ENCODE results near the gene CD2AP. TPM values are rescaled to one million over a fixed set of nuclear protein-coding genes. Genes with fewer than 3 reads are reported as not detected.
"Not testable (repeated sequence)": the region's sequence is repeated elsewhere in the genome, so short reads cannot be mapped to it uniquely, and the experiment has no call there.

CD2AP gene
- polyA plus RNA-seq, 1 experiment = 2.2 TPM

DNA sequence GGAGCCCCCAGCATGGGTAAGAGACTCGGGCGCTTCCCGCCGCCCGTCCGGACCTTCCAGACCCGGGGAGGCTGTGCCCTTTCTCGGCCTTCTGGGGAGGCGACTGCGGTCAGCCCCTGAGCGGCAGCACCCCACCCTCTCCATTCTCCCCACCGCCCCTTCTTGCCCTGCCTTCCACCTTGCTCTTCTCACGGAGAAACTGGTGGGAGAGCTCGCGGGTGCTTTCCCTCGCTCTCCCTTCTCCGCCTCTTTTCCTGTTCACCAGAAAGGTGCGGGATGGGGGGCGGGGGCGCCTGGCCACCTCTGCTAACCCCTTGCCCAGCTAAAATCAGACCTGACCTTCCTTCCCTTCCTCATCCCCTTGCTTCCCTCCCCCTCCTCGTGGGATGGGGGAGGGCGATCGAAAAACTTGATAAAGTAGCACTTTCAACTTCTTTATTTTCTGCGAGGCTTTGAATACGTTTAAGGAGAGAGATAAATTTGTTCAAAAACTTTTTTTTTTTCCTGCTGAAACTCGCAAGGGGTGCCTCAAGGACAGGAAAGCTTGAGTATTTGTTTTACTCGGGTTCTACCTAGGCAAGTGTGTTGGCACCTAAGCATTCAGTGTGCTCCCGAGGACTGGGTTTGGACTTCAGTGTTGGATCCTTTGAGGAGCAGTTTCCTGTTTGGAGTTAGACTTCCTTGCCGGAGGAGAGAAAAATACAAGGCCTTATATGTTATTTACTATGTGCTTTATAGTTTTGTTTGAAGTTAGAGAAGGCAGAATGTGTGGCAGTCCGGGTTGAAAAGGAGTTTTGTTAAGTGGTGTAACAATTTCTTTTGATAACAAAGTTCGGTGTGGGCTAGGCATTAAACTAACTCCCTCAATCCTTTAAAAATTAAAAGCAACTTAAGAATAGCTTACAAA lies 897 bp downstream of the CD2AP start:
- TF ChIP-seq, protein P1, sequence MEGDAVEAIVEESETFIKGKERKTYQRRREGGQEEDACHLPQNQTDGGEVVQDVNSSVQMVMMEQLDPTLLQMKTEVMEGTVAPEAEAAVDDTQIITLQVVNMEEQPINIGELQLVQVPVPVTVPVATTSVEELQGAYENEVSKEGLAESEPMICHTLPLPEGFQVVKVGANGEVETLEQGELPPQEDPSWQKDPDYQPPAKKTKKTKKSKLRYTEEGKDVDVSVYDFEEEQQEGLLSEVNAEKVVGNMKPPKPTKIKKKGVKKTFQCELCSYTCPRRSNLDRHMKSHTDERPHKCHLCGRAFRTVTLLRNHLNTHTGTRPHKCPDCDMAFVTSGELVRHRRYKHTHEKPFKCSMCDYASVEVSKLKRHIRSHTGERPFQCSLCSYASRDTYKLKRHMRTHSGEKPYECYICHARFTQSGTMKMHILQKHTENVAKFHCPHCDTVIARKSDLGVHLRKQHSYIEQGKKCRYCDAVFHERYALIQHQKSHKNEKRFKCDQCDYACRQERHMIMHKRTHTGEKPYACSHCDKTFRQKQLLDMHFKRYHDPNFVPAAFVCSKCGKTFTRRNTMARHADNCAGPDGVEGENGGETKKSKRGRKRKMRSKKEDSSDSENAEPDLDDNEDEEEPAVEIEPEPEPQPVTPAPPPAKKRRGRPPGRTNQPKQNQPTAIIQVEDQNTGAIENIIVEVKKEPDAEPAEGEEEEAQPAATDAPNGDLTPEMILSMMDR (IDR thresholded peaks at IDR 0.05; ENCODE audit: insufficient read depth, low read depth, low read length) = no peak
- no peaks in the 10 kb centered on the region for H3K27me3 ChIP-seq (ENCODE audit: control insufficient read depth, insufficient read depth, low read length)
- ChIA-PET CTCF (interaction anchor here (1.1 to 1.4 kb wide), 3 partner anchors 13 to 143 kb away, joined by 3 to 5 read pairs (median 3); no protein-coding TSS in a partner anchor), POLR2A (interaction anchor here (0.6 to 0.7 kb wide), 2 partner anchors 13 to 558 kb away, joined by 4 to 6 read pairs; no protein-coding TSS in a partner anchor)
- H3K36me3 ChIP-seq (ENCODE audit: control insufficient read depth, insufficient read depth, low read length) = no peaks in the 10 kb centered on the region
- H3K4me3 ChIP-seq (ENCODE audit: low read depth, low read length) = peak overlapping the region; percentile 93
- no peak for DNase-seq (ENCODE audit: low read depth)

DNA sequence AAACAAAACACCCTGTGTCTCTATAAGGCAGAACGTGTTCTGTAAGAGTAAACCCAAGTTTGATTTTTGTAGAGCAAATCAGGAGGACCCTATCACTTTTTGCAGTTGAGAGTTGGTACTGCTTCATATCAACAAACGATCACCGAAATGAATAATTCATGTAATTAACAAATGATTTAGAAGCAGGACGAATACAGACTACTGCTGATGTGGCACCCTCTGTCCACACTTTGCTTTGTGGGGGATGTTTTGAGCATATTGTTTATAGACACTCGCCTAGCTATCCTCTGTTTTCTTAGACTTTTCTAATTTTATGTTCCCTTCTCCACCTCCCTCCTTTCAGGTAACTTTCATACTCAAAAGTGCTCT lies 1.5 kb downstream of the CD2AP start:
- TF ChIP-seq, protein P1 (IDR thresholded peaks at IDR 0.05; ENCODE audit: insufficient read depth, low read depth, low read length) = no peak
- Histone ChIP-seq H3K4me3 (ENCODE audit: low read depth, low read length) (peak overlapping the region; percentile 93), H3K27me3 (ENCODE audit: control insufficient read depth, insufficient read depth, low read length) (no peaks in the 10 kb centered on the region), H3K36me3 (ENCODE audit: control insufficient read depth, insufficient read depth, low read length) (no peaks in the 10 kb centered on the region)
- ChIA-PET POLR2A (no interaction called here), CTCF (interaction anchor here (0.6 kb wide), 1 partner anchor 279 kb away, joined by 3 read pairs; no protein-coding TSS in a partner anchor)
- DNase-seq (ENCODE audit: low read depth) = no peak

DNA sequence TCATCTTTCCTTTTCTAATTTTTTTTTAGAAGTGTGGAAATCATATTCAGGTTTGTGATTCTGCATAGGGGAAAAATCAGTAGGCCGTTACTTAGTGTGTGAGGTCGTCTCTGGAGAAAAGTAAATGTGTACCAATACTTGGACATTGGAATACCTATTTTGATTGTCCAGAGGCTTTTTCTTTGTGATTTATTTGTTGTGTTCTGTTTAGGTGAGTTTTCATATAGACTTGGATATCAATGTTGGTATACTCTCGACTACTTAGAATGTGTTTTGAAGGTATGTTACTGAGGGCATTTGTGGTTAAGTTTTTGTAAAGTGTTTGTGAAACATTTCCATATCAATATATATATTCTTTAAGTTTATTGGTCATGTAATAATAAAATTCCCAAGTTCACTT lies 2.3 kb downstream of the CD2AP start:
- ChIA-PET CTCF (interaction anchor here (0.6 to 1.1 kb wide), 2 partner anchors 96 to 280 kb away, joined by 3 read pairs; no protein-coding TSS in a partner anchor), POLR2A (no interaction called here)
- TF ChIP-seq, protein P1 (IDR thresholded peaks at IDR 0.05; ENCODE audit: insufficient read depth, low read depth, low read length) = no peak
- no peak for DNase-seq (ENCODE audit: low read depth)
- Histone ChIP-seq H3K36me3 (ENCODE audit: control insufficient read depth, insufficient read depth, low read length) (no peaks in the 10 kb centered on the region), H3K27me3 (ENCODE audit: control insufficient read depth, insufficient read depth, low read length) (no peaks in the 10 kb centered on the region), H3K4me3 (ENCODE audit: low read depth, low read length) (no peak overlapping the region)

DNA sequence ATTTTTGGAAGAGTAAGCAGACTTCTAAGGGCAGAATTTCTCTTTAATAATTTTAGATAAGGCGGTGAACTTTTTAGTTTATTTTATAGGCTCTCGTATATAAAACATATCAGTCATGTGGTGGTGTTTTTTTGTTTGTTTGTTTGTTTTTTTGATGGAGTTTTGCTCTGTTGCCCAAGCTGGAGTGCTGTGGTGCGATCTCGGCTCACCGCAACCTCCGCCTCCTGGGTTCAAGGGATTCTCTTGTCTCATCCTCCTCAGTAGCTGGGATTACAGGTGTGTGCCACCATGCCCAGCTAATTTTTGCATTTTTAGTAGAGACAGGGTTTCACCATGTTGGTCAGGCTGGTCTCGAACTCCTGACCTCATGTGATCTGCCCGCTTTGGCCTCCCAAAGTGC lies 3.6 kb downstream of the CD2AP start:
- CTCF ChIA-PET; DNase-seq (ENCODE audit: low read depth); POLR2A ChIA-PET; H3K27me3 ChIP-seq (ENCODE audit: control insufficient read depth, insufficient read depth, low read length); H3K36me3 ChIP-seq (ENCODE audit: control insufficient read depth, insufficient read depth, low read length); H3K4me3 ChIP-seq (ENCODE audit: low read depth, low read length): not testable (repeated sequence)

DNA sequence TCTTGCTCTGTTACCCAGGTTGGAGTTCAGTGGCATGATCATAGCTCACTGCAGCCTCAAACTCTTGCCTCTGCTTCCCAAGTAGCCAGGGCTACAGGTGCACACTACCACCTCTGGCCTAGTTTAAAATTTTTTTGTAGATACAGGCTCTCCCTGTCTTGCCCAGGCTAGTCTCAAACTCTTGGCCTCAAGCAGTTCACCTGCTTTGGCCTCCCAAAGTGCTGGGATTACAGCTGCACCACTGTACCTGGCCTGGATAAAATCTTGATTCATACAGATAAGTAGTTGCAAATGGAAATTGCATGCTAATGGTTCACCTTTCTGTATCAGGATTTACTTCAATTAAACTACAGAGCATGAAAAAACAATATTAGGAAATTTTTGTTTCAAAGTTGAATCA lies 4.2 kb downstream of the CD2AP start:
- CTCF ChIA-PET = no interaction called here
- H3K27me3 ChIP-seq (ENCODE audit: control insufficient read depth, insufficient read depth, low read length) = no peaks in the 10 kb centered on the region
- POLR2A ChIA-PET = no interaction called here
- no peaks in the 10 kb centered on the region for H3K36me3 ChIP-seq (ENCODE audit: control insufficient read depth, insufficient read depth, low read length)
- DNase-seq (ENCODE audit: low read depth) = no peak
- H3K4me3 ChIP-seq (ENCODE audit: low read depth, low read length) = no peak overlapping the region
- TF ChIP-seq, protein P1 (IDR thresholded peaks at IDR 0.05; ENCODE audit: insufficient read depth, low read depth, low read length) = no peak

All from BJ (cell line).